GM12878 (cell line): ENCODE results near the gene DCDC2. TPM values are rescaled to one million over a fixed set of nuclear protein-coding genes. Genes with fewer than 3 reads are reported as not detected.

Experiments
- ATAC-seq: fragments of 200-7000 bp; cut with Tn5 transposase; 3 replicates; pipeline ENCODE4 v1.9.1; 2020; ENCODE audit warnings: mild to moderate bottlenecking, moderate library complexity
- BruUV-seq: library from RNA; stranded (reverse); fragments of 400-500 nt; replicated peaks from 2 replicates; lab custom pipeline; 2021; lab: Mats Ljungman, UMichigan
- CTCF ChIA-PET: fragments of 300-600 bp; sonication (Branson Sonifier 250); formaldehyde crosslinking; extraction: SDS; loops from one replicate; lab custom pipeline; 2021; ENCODE audit warnings: inconsistent platforms; lab: Yijun Ruan, JAX
- POLR2A ChIA-PET: fragments of 350-600 bp; formaldehyde crosslinking; extraction: SDS; loops from one replicate; lab custom pipeline; 2021; ENCODE audit warnings: inconsistent platforms; lab: Charles Lee
- RAD21 ChIA-PET: fragments of 300-600 bp; sonication (Branson Sonifier 250); formaldehyde crosslinking; loops from one replicate; lab custom pipeline; 2023; ENCODE audit warnings: antibody characterized with exemption; ENCODE audit not compliant: unreplicated experiment; lab: Charles Lee
- SMC1A ChIA-PET: fragments of 300-600 bp; sonication (Branson Sonifier 250); formaldehyde crosslinking; loops from one replicate; lab custom pipeline; 2023; ENCODE audit not compliant: unreplicated experiment, uncharacterized antibody; lab: Charles Lee
- DNase-seq: peaks from one replicate; pipeline ENCODE4 v3.0.0-alpha.2; 2011; ENCODE audit warnings: low read depth, low spot score
- FAIRE-seq: peaks from 3 replicates; lab custom pipeline; 2011; peaks lifted over from hg19 to GRCh38; lab: Jason Lieb, UNC
- H2AFZ ChIP-seq: 2 replicates; pipeline ENCODE4 v1.6.0; 2011; ENCODE audit warnings: low read depth, low read length, control low read depth; ENCODE audit not compliant: control insufficient read depth
- H3K27ac ChIP-seq: 2 replicates; pipeline ENCODE4 v1.5.1; 2011; ENCODE audit warnings: control low read depth; ENCODE audit not compliant: control insufficient read depth, insufficient read depth
- H3K27me3 ChIP-seq, 2 experiments: replicated peaks in 1 of 2; 2 replicates each; pipeline versions ENCODE4 v1.6.0 to v1.6.1; 2011; ENCODE audit warnings: low read length in 1 of 2; ENCODE audit not compliant: control insufficient read depth in 2 of 2, insufficient read depth in 2 of 2
- H3K36me3 ChIP-seq, 2 experiments: 2 replicates each; pipeline ENCODE4 v1.5.1; 2011; ENCODE audit warnings: low read length in 1 of 2; ENCODE audit not compliant: control insufficient read depth in 2 of 2, insufficient read depth in 2 of 2
- H3K4me1 ChIP-seq: 2 replicates; pipeline ENCODE4 v1.6.1; 2011; ENCODE audit warnings: mild to moderate bottlenecking, low read length, moderate library complexity, mixed read lengths; ENCODE audit not compliant: control insufficient read depth, insufficient read depth
- H3K4me2 ChIP-seq: 2 replicates; pipeline ENCODE4 v1.6.0; 2011; ENCODE audit warnings: control low read depth; ENCODE audit not compliant: control insufficient read depth, insufficient read depth
- H3K4me3 ChIP-seq: fragments of 200-600 bp; sonication (generic); 2 replicates; pipeline ENCODE4 v1.5.1; 2016
- H3K79me2 ChIP-seq: 2 replicates; pipeline ENCODE4 v1.6.0; 2011; ENCODE audit warnings: low read length; ENCODE audit not compliant: control insufficient read depth, insufficient read depth
- H3K9ac ChIP-seq: 2 replicates; pipeline ENCODE4 v1.8.0; 2011; ENCODE audit warnings: low read length, control low read depth, mixed read lengths; ENCODE audit not compliant: control insufficient read depth, insufficient read depth
- H3K9me3 ChIP-seq: replicated peaks from 3 replicates; pipeline ENCODE4 v1.5.1; 2011; ENCODE audit warnings: mild to moderate bottlenecking, low read length; ENCODE audit not compliant: control insufficient read depth, insufficient read depth
- H4K20me1 ChIP-seq: 2 replicates; pipeline ENCODE4 v1.6.0; 2011; ENCODE audit not compliant: control insufficient read depth, insufficient read depth
- ATF7 ChIP-seq: fragments of 450-650 bp; IDR thresholded peaks from 2 replicates; pipeline ENCODE4 v1.6.1; 2016; ENCODE audit warnings: low read depth, mild to moderate bottlenecking
- BACH1 ChIP-seq: fragments of 450-650 bp; IDR thresholded peaks from 2 replicates; pipeline ENCODE4 v1.6.1; 2017; ENCODE audit warnings: mild to moderate bottlenecking, borderline replicate concordance
- DPF2 ChIP-seq: fragments of 450-650 bp; IDR thresholded peaks from 2 replicates; pipeline ENCODE4 v1.6.1; 2017; ENCODE audit warnings: mild to moderate bottlenecking
- POU2F2 ChIP-seq: IDR thresholded peaks from 3 replicates; pipeline ENCODE4 v1.6.1; 2011; ENCODE audit warnings: low read depth, mild to moderate bottlenecking, low read length, borderline replicate concordance
- RAD21 ChIP-seq: IDR thresholded peaks from 2 replicates; pipeline ENCODE4 v1.6.1; 2011; ENCODE audit warnings: mild to moderate bottlenecking, low read depth, low read length, moderate library complexity; ENCODE audit not compliant: insufficient read depth
- SUZ12 ChIP-seq: fragments of 200-600 bp; sonication (generic); IDR thresholded peaks from one replicate; pipeline ENCODE4 v1.6.1; 2018; ENCODE audit warnings: antibody characterized with exemption, mild to moderate bottlenecking; ENCODE audit not compliant: unreplicated experiment
- ZZZ3 ChIP-seq: IDR thresholded peaks from 2 replicates; pipeline ENCODE4 v1.6.1; 2011; ENCODE audit warnings: low read depth; ENCODE audit not compliant: control insufficient read depth, insufficient read length
- WGBS: methylation state at CpG from one replicate; pipeline ENCODE4 v1.1.6; 2016; ENCODE audit warnings: low lambda C conversion rate; ENCODE audit not compliant: insufficient replicate concordance, insufficient coverage; ENCODE audit errors: missing lambda C conversion rate; 5-methylcytosine and 5-hydroxymethylcytosine counted together
- in situ Hi-C: fragments of 300-500 bp; cut with MboI; formaldehyde crosslinking; loops from 9 replicates; pipeline ENCODE4 v1.14.3; 2018; ENCODE audit warnings: mixed read lengths
- intact Hi-C: fragments of 100-400 bp; cut with micrococcal nuclease; formaldehyde crosslinking; loops from one replicate; pipeline ENCODE4 v1.14.2; 2022; ENCODE audit not compliant: unreplicated experiment
- polyA plus RNA-seq, 11 experiments: library from polyadenylated mRNA; depleted of rRNA in 4 of 11; unstranded in 6 of 11; stranded (reverse) in 5 of 11; fragments of >200 nt; fragmentation: Nextera tagmentation in 4 of 11; fragmentation: Illumina TruSeq in 1 of 11; extraction: Ambion mirVana in 4 of 11; extraction: Trizol in 1 of 11; gene quantifications; 1 replicate in 1 of 11; 2 replicates in 10 of 11; pipeline versions ENCODE4 v1.2.1 to v1.2.3, GENCODE V29; 2011 to 2016; ENCODE audit warnings: inconsistent platforms in 2 of 11, missing spikeins in 2 of 11, low read depth in 1 of 11
- total RNA-seq, 4 experiments: library from RNA; depleted of rRNA in 3 of 4; stranded (reverse); fragments of >200 nt in 3 of 4; fragmentation: Illumina TruSeq in 1 of 4; extraction: Trizol in 1 of 4; gene quantifications; 2 replicates each; pipeline versions ENCODE4 v1.2.1 to v1.2.3, GENCODE V29; 2013 to 2021
- TF ChIP-seq, protein P1 (sequence below): fragments of 450-650 bp; IDR thresholded peaks from 2 replicates; pipeline ENCODE4 v1.6.1; 2018; ENCODE audit warnings: mild to moderate bottlenecking, low read depth, moderate library complexity; ENCODE audit not compliant: partially characterized antibody
- TF ChIP-seq, protein P2 (sequence below): fragments of 450-650 bp; IDR thresholded peaks from 2 replicates; pipeline ENCODE4 v1.6.1; 2017; ENCODE audit warnings: mild to moderate bottlenecking, moderate library complexity
- TF ChIP-seq, protein P3 (sequence below): IDR thresholded peaks from 2 replicates; pipeline ENCODE4 v1.6.1; 2011; ENCODE audit warnings: low read depth, low read length, improper control_type of control experiment, borderline replicate concordance
- TF ChIP-seq, protein P4 (sequence below): fragments of 450-650 bp; IDR thresholded peaks from 2 replicates; pipeline ENCODE4 v1.6.1; 2017; ENCODE audit warnings: antibody characterized with exemption, mild to moderate bottlenecking, moderate library complexity

DCDC2 gene
- total and polyA plus RNA-seq, 10 of the 15 experiments (the other 5 are each of a cell fraction or from before 2014, with no cell fraction given): under 0.01 to 0.03 TPM; not detected in 8

DNA sequence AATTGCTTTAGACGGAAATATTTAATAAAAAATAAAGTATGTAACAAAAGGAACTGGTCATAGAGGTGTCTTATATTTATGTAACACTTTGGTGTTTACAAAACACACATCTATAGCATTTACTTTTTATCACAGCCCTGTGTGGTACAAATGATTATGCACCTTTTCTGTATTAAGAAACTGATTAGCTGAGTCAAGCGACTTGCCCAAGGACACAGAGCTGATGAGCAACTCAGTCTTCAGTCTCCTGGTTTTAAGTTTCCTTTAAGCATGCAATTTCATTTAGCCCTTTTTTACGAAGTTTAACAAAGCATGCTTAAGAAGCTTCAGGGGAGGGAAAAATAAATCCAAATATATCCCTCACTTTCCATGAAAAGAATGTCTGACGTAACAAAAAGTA is 2.5 kb downstream of the DCDC2 start (continued):
- TF ChIP-seq, protein P1, sequence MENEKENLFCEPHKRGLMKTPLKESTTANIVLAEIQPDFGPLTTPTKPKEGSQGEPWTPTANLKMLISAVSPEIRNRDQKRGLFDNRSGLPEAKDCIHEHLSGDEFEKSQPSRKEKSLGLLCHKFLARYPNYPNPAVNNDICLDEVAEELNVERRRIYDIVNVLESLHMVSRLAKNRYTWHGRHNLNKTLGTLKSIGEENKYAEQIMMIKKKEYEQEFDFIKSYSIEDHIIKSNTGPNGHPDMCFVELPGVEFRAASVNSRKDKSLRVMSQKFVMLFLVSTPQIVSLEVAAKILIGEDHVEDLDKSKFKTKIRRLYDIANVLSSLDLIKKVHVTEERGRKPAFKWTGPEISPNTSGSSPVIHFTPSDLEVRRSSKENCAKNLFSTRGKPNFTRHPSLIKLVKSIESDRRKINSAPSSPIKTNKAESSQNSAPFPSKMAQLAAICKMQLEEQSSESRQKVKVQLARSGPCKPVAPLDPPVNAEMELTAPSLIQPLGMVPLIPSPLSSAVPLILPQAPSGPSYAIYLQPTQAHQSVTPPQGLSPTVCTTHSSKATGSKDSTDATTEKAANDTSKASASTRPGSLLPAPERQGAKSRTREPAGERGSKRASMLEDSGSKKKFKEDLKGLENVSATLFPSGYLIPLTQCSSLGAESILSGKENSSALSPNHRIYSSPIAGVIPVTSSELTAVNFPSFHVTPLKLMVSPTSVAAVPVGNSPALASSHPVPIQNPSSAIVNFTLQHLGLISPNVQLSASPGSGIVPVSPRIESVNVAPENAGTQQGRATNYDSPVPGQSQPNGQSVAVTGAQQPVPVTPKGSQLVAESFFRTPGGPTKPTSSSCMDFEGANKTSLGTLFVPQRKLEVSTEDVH: no peak
- TF ChIP-seq, protein P2, sequence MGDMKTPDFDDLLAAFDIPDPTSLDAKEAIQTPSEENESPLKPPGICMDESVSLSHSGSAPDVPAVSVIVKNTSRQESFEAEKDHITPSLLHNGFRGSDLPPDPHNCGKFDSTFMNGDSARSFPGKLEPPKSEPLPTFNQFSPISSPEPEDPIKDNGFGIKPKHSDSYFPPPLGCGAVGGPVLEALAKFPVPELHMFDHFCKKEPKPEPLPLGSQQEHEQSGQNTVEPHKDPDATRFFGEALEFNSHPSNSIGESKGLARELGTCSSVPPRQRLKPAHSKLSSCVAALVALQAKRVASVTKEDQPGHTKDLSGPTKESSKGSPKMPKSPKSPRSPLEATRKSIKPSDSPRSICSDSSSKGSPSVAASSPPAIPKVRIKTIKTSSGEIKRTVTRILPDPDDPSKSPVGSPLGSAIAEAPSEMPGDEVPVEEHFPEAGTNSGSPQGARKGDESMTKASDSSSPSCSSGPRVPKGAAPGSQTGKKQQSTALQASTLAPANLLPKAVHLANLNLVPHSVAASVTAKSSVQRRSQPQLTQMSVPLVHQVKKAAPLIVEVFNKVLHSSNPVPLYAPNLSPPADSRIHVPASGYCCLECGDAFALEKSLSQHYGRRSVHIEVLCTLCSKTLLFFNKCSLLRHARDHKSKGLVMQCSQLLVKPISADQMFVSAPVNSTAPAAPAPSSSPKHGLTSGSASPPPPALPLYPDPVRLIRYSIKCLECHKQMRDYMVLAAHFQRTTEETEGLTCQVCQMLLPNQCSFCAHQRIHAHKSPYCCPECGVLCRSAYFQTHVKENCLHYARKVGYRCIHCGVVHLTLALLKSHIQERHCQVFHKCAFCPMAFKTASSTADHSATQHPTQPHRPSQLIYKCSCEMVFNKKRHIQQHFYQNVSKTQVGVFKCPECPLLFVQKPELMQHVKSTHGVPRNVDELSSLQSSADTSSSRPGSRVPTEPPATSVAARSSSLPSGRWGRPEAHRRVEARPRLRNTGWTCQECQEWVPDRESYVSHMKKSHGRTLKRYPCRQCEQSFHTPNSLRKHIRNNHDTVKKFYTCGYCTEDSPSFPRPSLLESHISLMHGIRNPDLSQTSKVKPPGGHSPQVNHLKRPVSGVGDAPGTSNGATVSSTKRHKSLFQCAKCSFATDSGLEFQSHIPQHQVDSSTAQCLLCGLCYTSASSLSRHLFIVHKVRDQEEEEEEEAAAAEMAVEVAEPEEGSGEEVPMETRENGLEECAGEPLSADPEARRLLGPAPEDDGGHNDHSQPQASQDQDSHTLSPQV: no peak
- no peak for TF ChIP-seq ATF7

DNA sequence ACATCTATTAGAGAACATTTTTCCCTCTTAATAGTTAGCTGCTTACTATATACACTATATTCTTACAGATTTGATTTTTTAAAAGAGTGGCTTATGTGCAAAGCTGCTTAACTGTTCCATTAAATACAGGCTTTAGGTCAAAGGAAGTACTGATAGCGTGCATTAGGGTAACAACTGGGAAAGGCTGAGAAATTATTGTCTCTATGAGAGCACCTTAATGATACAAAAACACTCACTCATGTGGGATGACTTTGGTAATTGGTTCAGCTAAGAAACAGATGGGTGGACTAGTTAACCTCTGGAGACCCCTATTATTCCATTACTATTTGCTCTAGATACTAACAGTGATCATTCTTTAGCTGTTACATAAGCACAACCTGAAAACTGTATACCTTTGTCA is 4.0 kb downstream of the DCDC2 start:
- ChIA-PET CTCF (interaction anchor here (0.9 to 2.3 kb wide), 3 partner anchors 9 to 71 kb away, joined by 3 to 7 read pairs (median 3); no protein-coding TSS in a partner anchor), POLR2A (interaction anchor here (0.6 kb wide), 1 partner anchor 829 kb away, joined by 3 read pairs; no protein-coding TSS in a partner anchor), SMC1A (interaction anchor here (0.6 to 1.5 kb wide), 5 partner anchors 9 to 71 kb away, joined by 3 read pairs; no protein-coding TSS in a partner anchor), RAD21 (interaction anchor here (1.4 to 1.5 kb wide), 2 partner anchors 25 to 70 kb away, joined by 5 read pairs; no protein-coding TSS in a partner anchor)
- in situ Hi-C loops: no loop called here
- BruUV-seq: no TSS peak
- Histone ChIP-seq H3K4me1 (no peaks in the 10 kb centered on the region), H3K4me3 (no peak overlapping the region), H3K36me3 (no peaks in the 10 kb centered on the region), H3K9me3 (no peaks in the 10 kb centered on the region), H4K20me1 (no peaks in the 10 kb centered on the region), H3K9ac (no peak overlapping the region), H3K4me2 (no peak overlapping the region), H3K79me2 (no peaks in the 10 kb centered on the region), H2AFZ (no peak overlapping the region), H3K27me3 (peaks cover 0 to 4% of the 10 kb centered on the region in 2 experiments; a peak in 1 of 4 replicates), H3K27ac (no peak overlapping the region)
- intact Hi-C loops: no loop called here
- DNase-seq (no peak), FAIRE-seq (no peak), ATAC-seq (no peak)
- 53% methylated on average over 1 of the region's 1 CpG for WGBS
- TF ChIP-seq DPF2 (no peak), BACH1 (no peak), RAD21 (no peak), SUZ12 (no peak), POU2F2 (no peak), ZZZ3 (no peak)
- TF ChIP-seq, protein P3, sequence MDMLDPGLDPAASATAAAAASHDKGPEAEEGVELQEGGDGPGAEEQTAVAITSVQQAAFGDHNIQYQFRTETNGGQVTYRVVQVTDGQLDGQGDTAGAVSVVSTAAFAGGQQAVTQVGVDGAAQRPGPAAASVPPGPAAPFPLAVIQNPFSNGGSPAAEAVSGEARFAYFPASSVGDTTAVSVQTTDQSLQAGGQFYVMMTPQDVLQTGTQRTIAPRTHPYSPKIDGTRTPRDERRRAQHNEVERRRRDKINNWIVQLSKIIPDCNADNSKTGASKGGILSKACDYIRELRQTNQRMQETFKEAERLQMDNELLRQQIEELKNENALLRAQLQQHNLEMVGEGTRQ: no peak
- TF ChIP-seq, protein P4, sequence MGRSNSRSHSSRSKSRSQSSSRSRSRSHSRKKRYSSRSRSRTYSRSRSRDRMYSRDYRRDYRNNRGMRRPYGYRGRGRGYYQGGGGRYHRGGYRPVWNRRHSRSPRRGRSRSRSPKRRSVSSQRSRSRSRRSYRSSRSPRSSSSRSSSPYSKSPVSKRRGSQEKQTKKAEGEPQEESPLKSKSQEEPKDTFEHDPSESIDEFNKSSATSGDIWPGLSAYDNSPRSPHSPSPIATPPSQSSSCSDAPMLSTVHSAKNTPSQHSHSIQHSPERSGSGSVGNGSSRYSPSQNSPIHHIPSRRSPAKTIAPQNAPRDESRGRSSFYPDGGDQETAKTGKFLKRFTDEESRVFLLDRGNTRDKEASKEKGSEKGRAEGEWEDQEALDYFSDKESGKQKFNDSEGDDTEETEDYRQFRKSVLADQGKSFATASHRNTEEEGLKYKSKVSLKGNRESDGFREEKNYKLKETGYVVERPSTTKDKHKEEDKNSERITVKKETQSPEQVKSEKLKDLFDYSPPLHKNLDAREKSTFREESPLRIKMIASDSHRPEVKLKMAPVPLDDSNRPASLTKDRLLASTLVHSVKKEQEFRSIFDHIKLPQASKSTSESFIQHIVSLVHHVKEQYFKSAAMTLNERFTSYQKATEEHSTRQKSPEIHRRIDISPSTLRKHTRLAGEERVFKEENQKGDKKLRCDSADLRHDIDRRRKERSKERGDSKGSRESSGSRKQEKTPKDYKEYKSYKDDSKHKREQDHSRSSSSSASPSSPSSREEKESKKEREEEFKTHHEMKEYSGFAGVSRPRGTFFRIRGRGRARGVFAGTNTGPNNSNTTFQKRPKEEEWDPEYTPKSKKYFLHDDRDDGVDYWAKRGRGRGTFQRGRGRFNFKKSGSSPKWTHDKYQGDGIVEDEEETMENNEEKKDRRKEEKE: no peak
